AG09319 (cell line): ENCODE data around the gene GDPD5.

Experiments used
- DNase-seq: peaks from one replicate; pipeline ENCODE4 v3.0.0-alpha.2; 2010; ENCODE audit warnings: low read depth; ENCODE audit errors: extremely low read depth
- TF ChIP-seq, protein P1 (sequence below): IDR thresholded peaks from 2 replicates; pipeline ENCODE4 v1.5.1; 2011; ENCODE audit warnings: low read depth, mild to moderate bottlenecking, inconsistent platforms, low read length, moderate library complexity

The GDPD5 gene

GRCh38 chr11:75562836-75563484 lies 37.2 kb upstream of the GDPD5 start:
- TF ChIP-seq, protein P1, sequence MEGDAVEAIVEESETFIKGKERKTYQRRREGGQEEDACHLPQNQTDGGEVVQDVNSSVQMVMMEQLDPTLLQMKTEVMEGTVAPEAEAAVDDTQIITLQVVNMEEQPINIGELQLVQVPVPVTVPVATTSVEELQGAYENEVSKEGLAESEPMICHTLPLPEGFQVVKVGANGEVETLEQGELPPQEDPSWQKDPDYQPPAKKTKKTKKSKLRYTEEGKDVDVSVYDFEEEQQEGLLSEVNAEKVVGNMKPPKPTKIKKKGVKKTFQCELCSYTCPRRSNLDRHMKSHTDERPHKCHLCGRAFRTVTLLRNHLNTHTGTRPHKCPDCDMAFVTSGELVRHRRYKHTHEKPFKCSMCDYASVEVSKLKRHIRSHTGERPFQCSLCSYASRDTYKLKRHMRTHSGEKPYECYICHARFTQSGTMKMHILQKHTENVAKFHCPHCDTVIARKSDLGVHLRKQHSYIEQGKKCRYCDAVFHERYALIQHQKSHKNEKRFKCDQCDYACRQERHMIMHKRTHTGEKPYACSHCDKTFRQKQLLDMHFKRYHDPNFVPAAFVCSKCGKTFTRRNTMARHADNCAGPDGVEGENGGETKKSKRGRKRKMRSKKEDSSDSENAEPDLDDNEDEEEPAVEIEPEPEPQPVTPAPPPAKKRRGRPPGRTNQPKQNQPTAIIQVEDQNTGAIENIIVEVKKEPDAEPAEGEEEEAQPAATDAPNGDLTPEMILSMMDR, result no peak
- DNase-seq, result no peak

GRCh38 chr11:75562048-75562835 lies 36.5 kb upstream of the GDPD5 start, which contains the start of gene SERPINH1:
TSS of gene SERPINH1 (plus strand) at chr11:75562253. CDS start at chr11:75566350, 4,097 bp downstream.
- peak; percentile 81 for DNase-seq

DNA sequence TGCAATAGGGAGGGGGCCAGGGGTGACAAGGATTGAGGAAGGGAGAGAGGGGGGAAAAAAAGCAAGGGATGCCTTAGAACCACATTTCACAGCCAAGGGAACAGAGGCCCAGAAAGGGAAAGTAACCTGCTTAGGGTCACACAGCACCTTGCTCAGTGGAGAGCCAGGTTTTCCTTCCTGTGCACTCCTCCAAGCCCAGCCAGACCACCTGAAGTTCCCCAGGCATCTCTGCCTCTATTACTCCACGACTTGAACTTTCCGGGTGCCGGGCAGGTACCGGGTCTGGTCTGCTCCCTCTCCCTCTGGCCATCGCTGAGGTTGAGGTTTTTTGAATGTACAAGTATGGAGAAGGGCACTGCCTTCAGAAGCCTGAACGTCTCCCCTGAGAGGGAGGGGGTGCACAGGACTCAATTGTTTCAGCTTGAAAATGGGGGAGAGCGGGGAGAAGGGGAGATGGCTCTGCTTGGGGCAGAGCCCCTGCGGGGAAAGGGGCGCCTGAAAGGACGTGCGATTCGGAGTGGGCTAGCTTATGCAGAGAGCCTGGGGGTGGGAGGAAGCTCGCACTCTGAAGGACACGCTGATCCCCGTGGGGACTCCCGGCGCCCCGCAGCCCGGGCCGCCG lies 35.8 kb upstream of the GDPD5 start:
- DNase-seq, result no peak
- TF ChIP-seq, protein P1, result no peak

More at GRCh38 chr11:75562048-75562835, 36.5 kb upstream of the GDPD5 start, which contains the start of gene SERPINH1:
- TF ChIP-seq, protein P1, result peak; percentile 3; the same call in 1 of the 2 replicates

DNA sequence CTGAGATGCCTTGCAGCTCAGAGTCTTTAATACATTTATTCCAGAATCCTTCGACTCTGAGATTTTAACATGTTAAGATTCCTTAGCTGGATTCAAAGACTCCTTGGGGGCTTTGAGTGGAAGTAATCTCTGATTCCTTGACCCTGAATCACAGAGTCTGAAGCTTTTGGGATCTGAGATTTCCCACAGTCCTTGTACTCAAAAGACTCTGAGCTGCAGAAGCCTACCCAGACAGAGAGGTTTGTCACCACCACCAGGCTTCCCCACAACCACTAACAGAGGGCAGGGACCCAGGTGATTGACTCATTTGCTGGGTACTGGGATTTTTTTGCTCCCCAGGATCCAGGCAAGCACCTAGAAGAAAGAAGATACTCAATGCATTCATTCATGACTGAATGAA lies 34.9 kb upstream of the GDPD5 start:
- DNase-seq, result no peak
- TF ChIP-seq, protein P1, result no peak

DNA sequence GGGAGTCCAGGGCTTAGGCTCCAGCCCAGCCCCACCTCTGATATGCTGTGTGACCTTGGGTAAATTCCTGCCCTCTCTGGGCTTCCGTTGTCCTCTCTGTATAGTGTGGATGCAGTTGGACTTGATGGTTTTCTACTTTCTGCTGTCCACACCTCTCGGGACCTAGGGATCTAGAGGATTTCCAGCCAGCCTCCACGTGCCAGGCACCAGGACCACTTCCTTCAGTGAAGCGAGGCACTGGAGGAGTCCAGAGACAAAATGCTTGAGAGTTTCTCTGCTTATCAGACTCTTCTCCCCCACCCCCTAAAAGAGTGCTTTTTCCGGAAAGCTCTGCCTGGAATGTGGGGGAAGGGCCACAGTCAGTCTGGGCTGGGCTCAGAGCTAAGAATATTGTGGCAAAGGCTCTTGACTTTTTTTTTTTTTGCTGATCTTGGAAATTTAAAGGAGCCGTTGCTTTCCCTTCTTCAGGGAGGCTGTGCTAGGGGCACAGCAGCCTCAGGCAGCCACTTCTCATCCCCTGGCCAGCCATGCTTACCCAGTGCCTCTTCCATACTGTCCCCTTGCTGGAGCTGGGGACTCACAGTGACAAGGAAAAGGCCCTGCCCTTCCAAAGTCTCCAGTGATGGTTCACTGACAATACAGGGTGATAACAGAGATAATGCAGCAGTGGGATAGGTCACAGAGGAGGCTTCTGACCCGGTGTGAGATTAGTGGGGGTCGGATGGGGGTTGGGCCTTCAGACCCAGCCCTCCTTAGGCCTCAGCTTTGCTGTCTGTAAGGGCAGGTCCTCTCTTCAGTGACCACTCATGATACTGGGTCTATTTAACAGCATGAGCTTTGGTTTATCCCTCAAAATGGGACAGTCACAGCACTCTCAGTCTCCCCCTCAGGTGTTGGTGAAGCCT lies 33.5 kb upstream of the GDPD5 start:
- TF ChIP-seq, protein P1, result no peak
- DNase-seq, result peak; percentile 79

GRCh38 chr11:75557666-75558494 lies 32.1 kb upstream of the GDPD5 start:
- TF ChIP-seq, protein P1, result no peak
- peak; percentile 91 for DNase-seq
